Measurements from ENCODE around the gene KCTD12.
"Not testable (repeated sequence)": the region's sequence is repeated elsewhere in the genome, so short reads cannot be mapped to it uniquely, and the experiment has no call there.

DNA sequence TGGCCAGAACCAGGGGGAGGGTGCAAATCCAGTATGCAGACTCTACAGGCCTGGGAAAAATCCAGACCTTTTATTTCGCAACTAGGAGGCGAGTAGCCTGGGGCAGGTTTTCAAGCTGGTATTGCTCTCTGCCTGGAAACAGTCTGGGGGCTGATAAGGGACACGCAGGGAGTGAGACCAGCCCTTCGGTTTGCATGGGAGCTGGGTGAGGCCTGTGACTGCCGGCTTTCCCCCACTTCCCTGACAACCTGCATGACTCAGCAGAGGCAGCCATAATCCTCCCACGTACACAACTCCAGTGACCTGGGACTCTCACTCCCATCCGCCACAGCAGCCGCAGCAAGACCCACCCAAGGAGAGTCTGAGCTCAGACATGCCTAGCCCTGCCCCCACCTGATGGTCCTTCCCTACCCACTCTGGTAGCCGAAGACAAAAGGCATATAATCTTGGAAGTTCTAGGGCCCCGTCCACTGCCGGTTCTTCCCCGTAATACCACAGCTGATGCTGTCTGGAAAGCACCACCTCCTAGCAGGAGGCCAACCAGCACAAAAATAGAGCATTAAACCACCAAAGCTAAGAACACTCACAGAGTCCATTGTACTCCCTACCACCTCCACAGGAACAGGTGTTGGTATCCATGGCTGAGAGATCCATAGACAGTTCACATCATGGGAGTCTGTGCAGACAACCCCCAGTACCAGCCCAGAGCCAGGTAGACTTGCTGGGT is 31.7 kb upstream of the KCTD12 start:
- not testable (repeated sequence) for TF ChIP-seq POLR2A (IDR thresholded peaks at IDR 0.05; ENCODE audit: low read length); GATA1 (IDR thresholded peaks at IDR 0.05; ENCODE audit: low read depth, low read length)
